Uterus (tissue), 4 donors: Measurements from ENCODE around the gene MRGPRX2. TPM values are rescaled to one million over a fixed set of nuclear protein-coding genes. Genes with fewer than 3 reads are reported as not detected.

Experiments
- DNase-seq, 2 donors: peaks; one replicate each; pipeline ENCODE4 v3.0.0-alpha.2; 2019 to 2020
- H3K27ac ChIP-seq, 2 donors: fragments of 200-600 bp; sonication (generic); 1 replicate in 1 of 2; 2 replicates in 1 of 2; pipeline ENCODE4 v1.5.1; 2016 to 2018
- H3K27me3 ChIP-seq, 2 donors: fragments of 200-600 bp; sonication (generic); one replicate each; pipeline ENCODE4 v1.5.1; 2018 to 2019; ENCODE audit warnings: control low read depth in 1 of 2
- H3K36me3 ChIP-seq, 2 donors: fragments of 200-600 bp; sonication (generic); one replicate each; pipeline ENCODE4 v1.5.1; 2019; ENCODE audit warnings: control low read depth in 1 of 2
- H3K4me1 ChIP-seq, 2 donors: fragments of 200-600 bp; sonication (generic); one replicate each; pipeline ENCODE4 v1.5.1; 2018 to 2019; ENCODE audit warnings: control low read depth in 1 of 2
- H3K4me3 ChIP-seq, 2 donors: fragments of 200-600 bp; sonication (generic); 1 replicate in 1 of 2; 2 replicates in 1 of 2; pipeline ENCODE4 v1.5.1; 2018 to 2019; ENCODE audit warnings: mild to moderate bottlenecking in 1 of 2
- H3K9me3 ChIP-seq, 2 donors: fragments of 200-600 bp; sonication (generic); one replicate each; pipeline ENCODE4 v1.5.1; 2019; ENCODE audit warnings: control low read depth in 1 of 2
- CTCF ChIP-seq, 4 experiments: fragments of 200-600 bp in 2 of 4; fragments of 450-650 bp in 2 of 4; sonication (generic) in 2 of 4; IDR thresholded peaks; one replicate each; pipeline ENCODE4 v1.5.1; 2016 to 2019; ENCODE audit warnings: antibody characterized with exemption in 4 of 4, mild to moderate bottlenecking in 2 of 4, moderate library complexity in 1 of 4
- POLR2A ChIP-seq, 2 donors: fragments of 450-650 bp; IDR thresholded peaks; one replicate each; pipeline ENCODE4 v1.6.1; 2016; ENCODE audit warnings: antibody characterized with exemption in 2 of 2, mild to moderate bottlenecking in 1 of 2, moderate library complexity in 1 of 2
- intact Hi-C: fragments of 100-400 bp; cut with DNase I; formaldehyde crosslinking; loops from one replicate; pipeline ENCODE4 v1.15.1; 2023; ENCODE audit warnings: low total_unique reads
- total RNA-seq, 4 donors: library from RNA; depleted of rRNA in 3 of 4; stranded (reverse); fragments of >200 nt in 3 of 4; gene quantifications; one replicate each; pipeline versions ENCODE4 v1.1.0 to v1.2.4, GENCODE V29; 2014 to 2023
- donor health status: DM: yes; HTN: yes; CAD: no.

MRGPRX2 gene
- total RNA-seq, 4 donors from 2014 or later: 0.27 TPM; not detected in 3

GRCh38 chr11:19101796-19102520 is 41.4 kb upstream of the MRGPRX2 start:
- Histone ChIP-seq H3K4me1 (no peaks in the 10 kb centered on the region), H3K9me3 (no peaks in the 10 kb centered on the region), H3K4me3 (no peak overlapping the region), H3K27ac (no peak overlapping the region), H3K27me3 (no peaks in the 10 kb centered on the region), H3K36me3 (no peaks in the 10 kb centered on the region)
- TF ChIP-seq CTCF (IDR thresholded peaks at IDR 0.05): no peak
- TF ChIP-seq POLR2A (IDR thresholded peaks at IDR 0.05): no peak
- intact Hi-C loops: no loop called here
- no peak for DNase-seq

GRCh38 chr11:19100885-19101284 is 40.4 kb upstream of the MRGPRX2 start:
- Histone ChIP-seq H3K27ac (no peak overlapping the region), H3K4me1 (no peaks in the 10 kb centered on the region), H3K36me3 (no peaks in the 10 kb centered on the region), H3K9me3 (no peaks in the 10 kb centered on the region), H3K27me3 (no peaks in the 10 kb centered on the region), H3K4me3 (no peak overlapping the region)
- TF ChIP-seq CTCF (IDR thresholded peaks at IDR 0.05): no peak
- no peak for TF ChIP-seq POLR2A (IDR thresholded peaks at IDR 0.05)
- intact Hi-C loops: no loop called here
- no peak for DNase-seq

- Histone ChIP-seq H3K9me3 (no peaks in the 10 kb centered on the region), H3K4me1 (no peaks in the 10 kb centered on the region), H3K4me3 (no peak overlapping the region), H3K27me3 (no peaks in the 10 kb centered on the region), H3K36me3 (no peaks in the 10 kb centered on the region), H3K27ac (no peak overlapping the region)
- intact Hi-C loops: no loop called here
- TF ChIP-seq CTCF (IDR thresholded peaks at IDR 0.05) (no peak), POLR2A (IDR thresholded peaks at IDR 0.05) (no peak)
- no peak for DNase-seq
Measured at GRCh38 chr11:19099093-19099492, 38.6 kb upstream of the MRGPRX2 start.

GRCh38 chr11:19094859-19095258 is 34.3 kb upstream of the MRGPRX2 start:
- no peak for TF ChIP-seq CTCF (IDR thresholded peaks at IDR 0.05)
- TF ChIP-seq POLR2A (IDR thresholded peaks at IDR 0.05): no peak
- H3K4me3 ChIP-seq: no peak overlapping the region
- no peaks in the 10 kb centered on the region for H3K9me3 ChIP-seq
- H3K27me3 ChIP-seq: no peaks in the 10 kb centered on the region
- H3K27ac ChIP-seq: no peak overlapping the region
- H3K36me3 ChIP-seq: no peaks in the 10 kb centered on the region
- DNase-seq: no peak
- no peaks in the 10 kb centered on the region for H3K4me1 ChIP-seq
- intact Hi-C loops: no loop called here

- TF ChIP-seq CTCF (IDR thresholded peaks at IDR 0.05): no peak
- TF ChIP-seq POLR2A (IDR thresholded peaks at IDR 0.05): no peak
- no peak overlapping the region for H3K4me3 ChIP-seq
- DNase-seq: no peak
- intact Hi-C loops: no loop called here
- H3K27me3 ChIP-seq: no peaks in the 10 kb centered on the region
- H3K36me3 ChIP-seq: no peaks in the 10 kb centered on the region
- no peaks in the 10 kb centered on the region for H3K9me3 ChIP-seq
- no peaks in the 10 kb centered on the region for H3K4me1 ChIP-seq
- H3K27ac ChIP-seq: no peak overlapping the region
Measured at GRCh38 chr11:19093976-19094375, 33.5 kb upstream of the MRGPRX2 start.
